HL-60 (cell line): ENCODE measurements around the gene CREB3.

Experiments used
- DNase-seq, 2 experiments: peaks; one replicate each; pipeline ENCODE4 v3.0.0-alpha.2; 2010 to 2020; ENCODE audit warnings: low read depth in 1 of 2, low spot score in 1 of 2
- H3K27ac ChIP-seq: fragments of 250-450 bp; sonication (Bioruptor Pico); replicated peaks from 2 replicates; pipeline ENCODE4 v1.5.1; 2020; ENCODE audit warnings: mild to moderate bottlenecking, moderate library complexity
- H3K27me3 ChIP-seq: fragments of 250-450 bp; sonication (Bioruptor Pico); 2 replicates; pipeline ENCODE4 v1.5.1; 2021; ENCODE audit warnings: mild to moderate bottlenecking, moderate library complexity; ENCODE audit not compliant: insufficient read depth, poor library complexity, severe bottlenecking
- H3K4me3 ChIP-seq: replicated peaks from 2 replicates; pipeline ENCODE4 v1.5.1; 2011; ENCODE audit warnings: mild to moderate bottlenecking, control low read depth, low read length; ENCODE audit not compliant: insufficient read depth
- CTCF ChIP-seq: IDR thresholded peaks from one replicate; pipeline ENCODE4 v1.5.1; 2011; ENCODE audit warnings: low read length, control low read depth, inconsistent platforms; ENCODE audit not compliant: insufficient read depth
- GABPA ChIP-seq: IDR thresholded peaks from 2 replicates; pipeline ENCODE4 v1.6.1; 2012; ENCODE audit warnings: low read depth
- POLR2AphosphoS5 ChIP-seq: IDR thresholded peaks from 2 replicates; pipeline ENCODE4 v1.6.1; 2012; ENCODE audit warnings: low read depth
- REST ChIP-seq: IDR thresholded peaks from 2 replicates; pipeline ENCODE4 v1.6.1; 2012; ENCODE audit warnings: low read depth; ENCODE audit not compliant: insufficient replicate concordance
- SPI1 ChIP-seq: IDR thresholded peaks from 2 replicates; pipeline ENCODE4 v1.6.1; 2012; ENCODE audit warnings: low read depth, mild to moderate bottlenecking, borderline replicate concordance

Gene CREB3

GRCh38 chr9:35769763-35770162 is 37.3 kb downstream of the CREB3 start:
- DNase-seq, result no peak
- TF ChIP-seq SPI1 (no peak), POLR2AphosphoS5 (no peak), CTCF (no peak), REST (no peak), GABPA (no peak)
- no peak overlapping the region for H3K4me3 ChIP-seq
- no peak overlapping the region for H3K27ac ChIP-seq
- H3K27me3 ChIP-seq, result no peaks in the 10 kb centered on the region

GRCh38 chr9:35771075-35771433 is 38.6 kb downstream of the CREB3 start:
- TF ChIP-seq POLR2AphosphoS5 (no peak), GABPA (no peak), REST (no peak), SPI1 (no peak), CTCF (no peak)
- H3K4me3 ChIP-seq, result no peak overlapping the region
- H3K27me3 ChIP-seq, result no peaks in the 10 kb centered on the region
- no peak overlapping the region for H3K27ac ChIP-seq
- no peak for DNase-seq

GRCh38 chr9:35771534-35771933 is 39.1 kb downstream of the CREB3 start:
- no peak overlapping the region for H3K4me3 ChIP-seq
- no peak overlapping the region for H3K27ac ChIP-seq
- no peak for DNase-seq
- TF ChIP-seq SPI1 (no peak), REST (no peak), POLR2AphosphoS5 (no peak), CTCF (no peak), GABPA (no peak)
- H3K27me3 ChIP-seq, result no peaks in the 10 kb centered on the region
